GM23338 (cell line): ENCODE data around the gene DNAH17.

Experiments used
- CTCF ChIP-seq, 2 experiments: fragments of 200-600 bp in 1 of 2; sonication (generic) in 1 of 2; conservative IDR thresholded peaks; 2 replicates each; pipeline versions ENCODE4 v1.5.1 to v1.6.1; 2016 to 2017; ENCODE audit warnings: antibody characterized with exemption in 2 of 2, low read depth in 2 of 2, mild to moderate bottlenecking in 2 of 2, moderate library complexity in 1 of 2
- EZH2 ChIP-seq: fragments of 200-600 bp; sonication (generic); IDR thresholded peaks from one replicate; pipeline ENCODE4 v1.8.0; 2017; ENCODE audit warnings: antibody characterized with exemption, mild to moderate bottlenecking, low read depth; ENCODE audit not compliant: unreplicated experiment
- EZH2phosphoT487 ChIP-seq: fragments of 200-600 bp; sonication (generic); IDR thresholded peaks from one replicate; pipeline ENCODE4 v1.8.1; 2018; ENCODE audit warnings: antibody characterized with exemption; ENCODE audit not compliant: unreplicated experiment
- NANOG ChIP-seq: IDR thresholded peaks from 2 replicates; pipeline ENCODE4 v1.6.1; 2016; ENCODE audit warnings: antibody characterized with exemption, borderline replicate concordance
- POLR2AphosphoS5 ChIP-seq: IDR thresholded peaks from 2 replicates; pipeline ENCODE4 v1.6.1; 2016; ENCODE audit warnings: antibody characterized with exemption, low read depth

- no peak for TF ChIP-seq CTCF (conservative IDR thresholded peaks at IDR 0.05; ENCODE audit: low read depth in 2 of 2)
- no peak for TF ChIP-seq POLR2AphosphoS5
- no peak for TF ChIP-seq EZH2
- TF ChIP-seq NANOG = no peak
- no peak for TF ChIP-seq EZH2phosphoT487
Measured at GRCh38 chr17:78387977-78388941, 188.9 kb downstream of the DNAH17 start.
